ENCODE results near the gene CFAP20DC.
"Not testable (repeated sequence)": the region's sequence is repeated elsewhere in the genome, so short reads cannot be mapped to it uniquely, and the experiment has no call there.

Gene CFAP20DC

DNA sequence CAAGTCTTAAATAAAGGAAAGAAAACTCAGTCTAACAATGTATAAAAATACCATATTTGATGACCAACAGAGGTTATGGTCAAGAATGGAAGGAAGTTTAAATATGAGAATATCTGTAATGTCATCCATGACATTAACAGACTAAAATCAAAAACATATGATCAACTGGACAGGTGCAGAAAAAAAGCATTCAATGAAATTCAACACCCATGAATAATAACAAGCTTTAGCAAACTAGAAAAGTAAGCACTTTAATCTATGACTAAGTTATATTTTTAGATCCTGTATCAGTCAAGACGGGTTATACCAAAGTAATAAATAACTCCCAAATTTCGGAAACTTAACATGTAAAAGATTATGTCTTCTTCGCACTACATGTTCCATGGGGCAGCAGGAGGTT lies 61.8 kb downstream of the CFAP20DC start:
- Histone ChIP-seq H3K4me2 (no peak overlapping the region), H3K4me1 (ENCODE audit: low read depth, poor library complexity, severe bottlenecking) (no peaks in the 10 kb centered on the region), H3K27ac (no peak overlapping the region), H2AFZ (ENCODE audit: low read depth) (no peak overlapping the region), H3K9ac (no peak overlapping the region), H3K36me3 (ENCODE audit: insufficient read depth) (no peaks in the 10 kb centered on the region), H4K20me1 (ENCODE audit: insufficient read depth) (no peaks in the 10 kb centered on the region), H3K79me2 (ENCODE audit: insufficient read depth, low read depth) (no peaks in the 10 kb centered on the region), H3K27me3 (ENCODE audit: insufficient read depth, low read depth) (no peaks in the 10 kb centered on the region), H3K4me3 (IDR thresholded peaks at IDR 0.05; ENCODE audit: insufficient read depth, low read depth, low read length) (no peak overlapping the region)
- TF ChIP-seq, protein P1, sequence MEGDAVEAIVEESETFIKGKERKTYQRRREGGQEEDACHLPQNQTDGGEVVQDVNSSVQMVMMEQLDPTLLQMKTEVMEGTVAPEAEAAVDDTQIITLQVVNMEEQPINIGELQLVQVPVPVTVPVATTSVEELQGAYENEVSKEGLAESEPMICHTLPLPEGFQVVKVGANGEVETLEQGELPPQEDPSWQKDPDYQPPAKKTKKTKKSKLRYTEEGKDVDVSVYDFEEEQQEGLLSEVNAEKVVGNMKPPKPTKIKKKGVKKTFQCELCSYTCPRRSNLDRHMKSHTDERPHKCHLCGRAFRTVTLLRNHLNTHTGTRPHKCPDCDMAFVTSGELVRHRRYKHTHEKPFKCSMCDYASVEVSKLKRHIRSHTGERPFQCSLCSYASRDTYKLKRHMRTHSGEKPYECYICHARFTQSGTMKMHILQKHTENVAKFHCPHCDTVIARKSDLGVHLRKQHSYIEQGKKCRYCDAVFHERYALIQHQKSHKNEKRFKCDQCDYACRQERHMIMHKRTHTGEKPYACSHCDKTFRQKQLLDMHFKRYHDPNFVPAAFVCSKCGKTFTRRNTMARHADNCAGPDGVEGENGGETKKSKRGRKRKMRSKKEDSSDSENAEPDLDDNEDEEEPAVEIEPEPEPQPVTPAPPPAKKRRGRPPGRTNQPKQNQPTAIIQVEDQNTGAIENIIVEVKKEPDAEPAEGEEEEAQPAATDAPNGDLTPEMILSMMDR (conservative IDR thresholded peaks at IDR 0.05; ENCODE audit: low read depth, low read length): no peak

DNA sequence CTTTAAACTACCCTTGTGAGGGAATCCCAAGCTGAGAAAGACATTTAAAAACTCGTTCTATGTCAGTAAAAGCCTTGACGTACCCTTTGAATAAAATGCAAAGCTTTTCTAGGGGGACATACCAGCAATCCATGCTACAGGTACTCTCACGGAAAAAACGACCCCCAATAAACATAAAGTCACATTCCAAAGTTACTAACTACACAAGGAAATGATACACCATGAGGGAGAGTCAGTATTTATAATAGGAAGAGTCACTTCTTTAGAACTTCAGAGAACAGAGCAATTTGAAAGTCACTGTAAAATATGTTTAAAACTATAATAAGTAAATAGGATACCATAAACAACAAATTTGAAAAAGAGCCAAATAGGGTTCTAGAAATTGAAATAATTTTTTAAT lies 63.2 kb downstream of the CFAP20DC start:
- Histone ChIP-seq H3K9ac (no peak overlapping the region), H2AFZ (ENCODE audit: low read depth) (no peak overlapping the region), H3K79me2 (ENCODE audit: insufficient read depth, low read depth) (no peaks in the 10 kb centered on the region), H3K27me3 (ENCODE audit: insufficient read depth, low read depth) (no peaks in the 10 kb centered on the region), H3K36me3 (ENCODE audit: insufficient read depth) (no peaks in the 10 kb centered on the region), H4K20me1 (ENCODE audit: insufficient read depth) (no peaks in the 10 kb centered on the region), H3K27ac (no peak overlapping the region), H3K4me3 (IDR thresholded peaks at IDR 0.05; ENCODE audit: insufficient read depth, low read depth, low read length) (no peak overlapping the region), H3K4me1 (ENCODE audit: low read depth, poor library complexity, severe bottlenecking) (no peaks in the 10 kb centered on the region), H3K4me2 (no peak overlapping the region)
- TF ChIP-seq, protein P1 (conservative IDR thresholded peaks at IDR 0.05; ENCODE audit: low read depth, low read length): no peak

GRCh38 chr3:58979840-58980239 lies 70.0 kb downstream of the CFAP20DC start:
- Histone ChIP-seq H2AFZ (ENCODE audit: low read depth) (no peak overlapping the region), H3K27me3 (ENCODE audit: insufficient read depth, low read depth) (no peaks in the 10 kb centered on the region)
- TF ChIP-seq, protein P1 (conservative IDR thresholded peaks at IDR 0.05; ENCODE audit: low read depth, low read length): no peak

DNA sequence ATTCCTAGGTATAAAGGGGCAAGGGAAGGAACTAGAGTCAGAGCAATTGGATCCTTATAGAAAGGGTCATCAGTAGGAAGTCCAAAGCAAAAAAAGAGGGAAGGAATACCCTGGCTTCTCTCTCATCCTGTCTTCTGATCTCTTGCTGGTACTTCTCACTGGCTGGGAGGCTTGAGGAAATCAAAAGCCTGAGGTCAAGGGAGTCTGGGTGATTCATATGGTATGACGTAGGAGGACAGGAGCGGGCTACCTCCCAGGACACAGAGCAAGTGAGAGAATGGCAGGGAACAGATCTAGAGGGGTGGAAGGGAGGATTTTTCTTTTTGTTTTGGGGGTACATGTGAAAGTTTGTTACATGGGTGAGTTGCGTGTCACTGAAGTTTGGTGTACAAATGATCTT lies 76.0 kb downstream of the CFAP20DC start:
- Histone ChIP-seq H3K4me2 (no peak overlapping the region), H3K79me2 (ENCODE audit: insufficient read depth, low read depth) (no peaks in the 10 kb centered on the region), H3K9ac (no peak overlapping the region), H3K36me3 (ENCODE audit: insufficient read depth) (no peaks in the 10 kb centered on the region), H3K4me1 (ENCODE audit: low read depth, poor library complexity, severe bottlenecking) (no peaks in the 10 kb centered on the region), H3K4me3 (IDR thresholded peaks at IDR 0.05; ENCODE audit: insufficient read depth, low read depth, low read length) (no peak overlapping the region), H3K27me3 (ENCODE audit: insufficient read depth, low read depth) (no peaks in the 10 kb centered on the region), H2AFZ (ENCODE audit: low read depth) (no peak overlapping the region), H4K20me1 (ENCODE audit: insufficient read depth) (no peaks in the 10 kb centered on the region), H3K27ac (no peak overlapping the region)
- TF ChIP-seq, protein P1 (conservative IDR thresholded peaks at IDR 0.05; ENCODE audit: low read depth, low read length): no peak

More at GRCh38 chr3:58979840-58980239, 70.0 kb downstream of the CFAP20DC start:
- Histone ChIP-seq H3K36me3 (ENCODE audit: insufficient read depth) (no peaks in the 10 kb centered on the region), H4K20me1 (ENCODE audit: insufficient read depth) (no peaks in the 10 kb centered on the region), H3K79me2 (ENCODE audit: insufficient read depth, low read depth) (no peaks in the 10 kb centered on the region), H3K4me1 (ENCODE audit: low read depth, poor library complexity, severe bottlenecking) (no peaks in the 10 kb centered on the region), H3K9ac (no peak overlapping the region), H3K4me2 (no peak overlapping the region), H3K27ac (no peak overlapping the region), H3K4me3 (IDR thresholded peaks at IDR 0.05; ENCODE audit: insufficient read depth, low read depth, low read length) (no peak overlapping the region)

GRCh38 chr3:58967866-58968265 lies 82.0 kb downstream of the CFAP20DC start:
- not testable (repeated sequence) for H4K20me1 ChIP-seq (ENCODE audit: insufficient read depth); H3K9ac ChIP-seq; H3K79me2 ChIP-seq (ENCODE audit: insufficient read depth, low read depth); H3K4me2 ChIP-seq; H3K27ac ChIP-seq; H3K4me3 ChIP-seq (IDR thresholded peaks at IDR 0.05; ENCODE audit: insufficient read depth, low read depth, low read length); H3K36me3 ChIP-seq (ENCODE audit: insufficient read depth); H2AFZ ChIP-seq (ENCODE audit: low read depth); H3K27me3 ChIP-seq (ENCODE audit: insufficient read depth, low read depth); H3K4me1 ChIP-seq (ENCODE audit: low read depth, poor library complexity, severe bottlenecking)
